WI38 (cell line): ENCODE results near the gene SOCS1.

ENCODE experiments used
- H3K4me3 ChIP-seq: 2 replicates; pipeline ENCODE4 v1.5.1; 2011; ENCODE audit warnings: low read depth, mild to moderate bottlenecking, control low read depth, low read length
- CTCF ChIP-seq: IDR thresholded peaks from 2 replicates; pipeline ENCODE4 v1.5.1; 2012; ENCODE audit warnings: low read depth, mild to moderate bottlenecking, control low read depth, low read length

SOCS1 gene

GRCh38 chr16:11272921-11273720 lies 17.1 kb upstream of the SOCS1 start, which contains the start of gene PRM3:
TSS of gene PRM3 (minus strand) at chr16:11273629. CDS start at chr16:11273595, 34 bp downstream.
- no peak for TF ChIP-seq CTCF
- H3K4me3 ChIP-seq = no peak within 1 kb of the TSS

- no peak overlapping the region for H3K4me3 ChIP-seq
- no peak for TF ChIP-seq CTCF
Measured at GRCh38 chr16:11272484-11272883, 16.5 kb upstream of the SOCS1 start.

GRCh38 chr16:11271610-11272009 lies 15.6 kb upstream of the SOCS1 start:
- no peak overlapping the region for H3K4me3 ChIP-seq
- TF ChIP-seq CTCF = no peak

- TF ChIP-seq CTCF = no peak
- H3K4me3 ChIP-seq = no peak overlapping the region
Measured at GRCh38 chr16:11270602-11271162, 14.7 kb upstream of the SOCS1 start.

- TF ChIP-seq CTCF = no peak
- H3K4me3 ChIP-seq = no peak within 1 kb of the TSS
Measured at GRCh38 chr16:11268921-11269375, 12.9 kb upstream of the SOCS1 start, which contains the start of gene TNP2. TSS of gene TNP2 (minus strand) at chr16:11269325. CDS start at chr16:11269262, 63 bp downstream.

GRCh38 chr16:11265124-11265523 lies 9.1 kb upstream of the SOCS1 start:
- no peak overlapping the region for H3K4me3 ChIP-seq
- TF ChIP-seq CTCF = no peak
